ENCODE data around the gene ZNF469. TPM values are rescaled to one million over a fixed set of nuclear protein-coding genes. Genes with fewer than 3 reads are reported as not detected.
"Not testable (repeated sequence)": the region's sequence is repeated elsewhere in the genome, so short reads cannot be mapped to it uniquely, and the experiment has no call there.

The ZNF469 gene
- total RNA-seq, 4 donors from 2014 or later: 0.14 to 0.75 (median 0.54) TPM

- DNase-seq: no peak
- Histone ChIP-seq H3K27ac (no peak overlapping the region), H3K9me3 (no peaks in the 10 kb centered on the region), H3K4me1 (no peaks in the 10 kb centered on the region), H3K4me3 (no peak overlapping the region), H3K27me3 (peaks cover 3% of the 10 kb centered on the region), H3K36me3 (no peaks in the 10 kb centered on the region)
- WGBS, 2 donors (ENCODE audit: low coverage in 1 of 2): 83% methylated on average over 12 of the region's 13 CpGs; no CpG with 5 or more reads in 1 of the 2 donors
- in situ Hi-C loops (cut with MboI; ENCODE audit: low pct_ligation_motif_present in 1 of 4, low pct_unique_long_range_greater_than_20kb in 1 of 4, low sequenced_read_pairs in 3 of 4): no loop called here
- TF ChIP-seq POLR2AphosphoS5 (IDR thresholded peaks at IDR 0.05) (no peak), POLR2A (IDR thresholded peaks at IDR 0.05) (no peak), EP300 (IDR thresholded peaks at IDR 0.05; ENCODE audit: low read depth) (no peak), CTCF (IDR thresholded peaks at IDR 0.05) (no peak)
- intact Hi-C loops (cut with DNase I; ENCODE audit: low total_unique reads): no loop called here
Observed at GRCh38 chr16:88356727-88357199, 26.0 kb upstream of the ZNF469 start.

DNA sequence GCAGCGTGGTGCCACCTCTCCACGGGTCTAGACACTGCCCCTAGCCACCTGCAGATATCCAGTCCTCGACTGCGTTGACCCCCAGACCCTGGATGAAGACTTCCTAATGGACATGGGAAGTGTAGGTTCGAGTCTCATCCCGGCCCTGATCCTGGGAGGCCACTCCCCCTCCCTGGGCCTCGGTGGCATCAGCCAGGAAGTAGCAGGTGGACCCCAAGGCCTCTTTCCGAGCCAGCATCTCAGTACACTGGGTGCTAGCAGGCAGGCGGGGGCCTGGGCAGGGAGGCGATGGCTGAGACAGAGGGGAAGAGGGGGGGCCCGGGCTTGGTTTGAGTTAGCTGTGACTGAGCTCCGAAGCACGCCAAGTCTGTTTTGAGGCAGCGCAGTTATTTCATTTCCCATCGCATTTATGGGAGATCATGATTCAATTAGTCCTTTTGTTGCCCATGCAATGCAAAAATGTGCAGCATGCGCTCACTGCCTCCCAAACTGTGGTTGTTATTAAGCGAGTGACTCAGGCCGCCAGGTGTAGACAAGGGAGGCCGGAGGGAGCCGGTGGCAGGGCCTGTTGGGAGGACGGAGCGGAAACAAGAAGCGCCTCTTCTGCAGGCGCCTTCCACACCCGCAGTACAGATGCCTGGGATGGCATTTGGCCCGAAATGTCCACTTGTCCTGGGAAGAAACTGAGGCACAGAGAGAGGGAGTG is 25.3 kb upstream of the ZNF469 start:
- in situ Hi-C loops (cut with MboI; ENCODE audit: low pct_ligation_motif_present in 1 of 4, low pct_unique_long_range_greater_than_20kb in 1 of 4, low sequenced_read_pairs in 3 of 4) (no loop called here), intact Hi-C loops (cut with DNase I; ENCODE audit: low total_unique reads) (no loop called here)
- no peak overlapping the region for H3K4me3 ChIP-seq

DNA sequence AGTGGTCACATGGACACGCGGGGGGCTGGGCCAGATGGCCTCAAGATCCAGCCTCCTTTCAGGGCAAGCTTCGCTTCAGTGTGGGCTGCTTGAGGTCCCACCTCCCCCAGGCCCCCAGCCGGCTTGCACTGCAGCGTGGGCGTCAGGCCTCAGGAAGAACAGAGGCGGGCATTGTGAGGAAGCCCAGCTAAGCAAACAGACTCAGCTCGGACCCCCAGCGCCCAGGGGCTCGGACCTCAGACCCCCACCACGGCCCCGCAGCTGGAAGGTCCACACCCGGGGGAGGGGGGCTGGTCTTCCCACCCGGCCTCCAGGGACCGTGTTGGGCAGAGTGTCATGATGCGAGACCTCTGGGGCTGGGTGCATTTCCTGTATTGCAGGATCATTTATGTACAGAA is 24.7 kb upstream of the ZNF469 start:
- TF ChIP-seq EP300 (IDR thresholded peaks at IDR 0.05; ENCODE audit: low read depth): no peak
- intact Hi-C loops (cut with DNase I; ENCODE audit: low total_unique reads) (no loop called here), in situ Hi-C loops (cut with MboI; ENCODE audit: low pct_ligation_motif_present in 1 of 4, low pct_unique_long_range_greater_than_20kb in 1 of 4, low sequenced_read_pairs in 3 of 4) (no loop called here)
- H3K4me1 ChIP-seq: no peaks in the 10 kb centered on the region
- no peaks in the 10 kb centered on the region for H3K36me3 ChIP-seq
- peaks cover 10% of the 10 kb centered on the region for H3K27me3 ChIP-seq
- DNase-seq: no peak
- H3K4me3 ChIP-seq: no peak overlapping the region
- no peak overlapping the region for H3K27ac ChIP-seq
- 53% methylated on average over 8 of the region's 16 CpGs; no CpG with 5 or more reads in 1 of the 2 donors for WGBS, 2 donors (ENCODE audit: low coverage in 1 of 2)
- H3K9me3 ChIP-seq: no peaks in the 10 kb centered on the region

More for the DNA sequence above, 25.3 kb upstream of the ZNF469 start:
- DNase-seq: no peak
- H3K27ac ChIP-seq: no peak overlapping the region
- peaks cover 8% of the 10 kb centered on the region for H3K27me3 ChIP-seq
- H3K4me1 ChIP-seq: no peaks in the 10 kb centered on the region
- H3K9me3 ChIP-seq: no peaks in the 10 kb centered on the region
- 80 to 90% methylated on average over 1 to 26 of the region's 26 CpGs for WGBS, 2 donors (ENCODE audit: low coverage in 1 of 2)
- TF ChIP-seq POLR2AphosphoS5 (IDR thresholded peaks at IDR 0.05) (no peak), POLR2A (IDR thresholded peaks at IDR 0.05) (no peak), EP300 (IDR thresholded peaks at IDR 0.05; ENCODE audit: low read depth) (no peak), CTCF (IDR thresholded peaks at IDR 0.05) (no peak)
- H3K36me3 ChIP-seq: no peaks in the 10 kb centered on the region

GRCh38 chr16:88359008-88359407 is 23.8 kb upstream of the ZNF469 start:
- Histone ChIP-seq H3K4me3 (no peak overlapping the region), H3K27ac (no peak overlapping the region), H3K36me3 (no peaks in the 10 kb centered on the region), H3K27me3 (peaks cover 15% of the 10 kb centered on the region), H3K9me3 (no peaks in the 10 kb centered on the region), H3K4me1 (no peaks in the 10 kb centered on the region)
- DNase-seq: no peak
- intact Hi-C loops (cut with DNase I; ENCODE audit: low total_unique reads): no loop called here
- no peak for TF ChIP-seq CTCF (IDR thresholded peaks at IDR 0.05)
- 80 to 85% methylated on average over 10 to 21 of the region's 21 CpGs for WGBS, 2 donors (ENCODE audit: low coverage in 1 of 2)
- in situ Hi-C loops (cut with MboI; ENCODE audit: low pct_ligation_motif_present in 1 of 4, low pct_unique_long_range_greater_than_20kb in 1 of 4, low sequenced_read_pairs in 3 of 4): no loop called here

GRCh38 chr16:88360401-88360800 is 22.4 kb upstream of the ZNF469 start:
- intact Hi-C loops (cut with DNase I; ENCODE audit: low total_unique reads); H3K4me3 ChIP-seq; in situ Hi-C loops (cut with MboI; ENCODE audit: low pct_ligation_motif_present in 1 of 4, low pct_unique_long_range_greater_than_20kb in 1 of 4, low sequenced_read_pairs in 3 of 4); H3K27ac ChIP-seq; DNase-seq; H3K36me3 ChIP-seq; H3K9me3 ChIP-seq; H3K4me1 ChIP-seq: not testable (repeated sequence)
- WGBS, 2 donors (ENCODE audit: low coverage in 1 of 2): 88 to 91% methylated on average over 1 to 14 of the region's 20 CpGs
- H3K27me3 ChIP-seq: peaks cover 15% of the 10 kb centered on the region

Data from transverse colon (tissue), 4 donors.